ENCODE measurements around the gene ABCG2. TPM values are rescaled to one million over a fixed set of nuclear protein-coding genes. Genes with fewer than 3 reads are reported as not detected.
"Not testable (repeated sequence)": the region's sequence is repeated elsewhere in the genome, so short reads cannot be mapped to it uniquely, and the experiment has no call there.

Gene ABCG2
- total and polyA plus RNA-seq, 8 donors, result 0.25 to 17.8 (median 0.96) TPM; not detected in 2

GRCh38 chr4:88130003-88130402 lies 28.4 kb downstream of the ABCG2 start:
- no peaks in the 10 kb centered on the region for H3K9me3 ChIP-seq
- intact Hi-C loops (cut with DNase I; ENCODE audit: low total_unique reads), result no loop called here
- WGBS, 5 donors, result 93 to 96% (median 95%) methylated on average over 5 of the region's 5 CpGs
- H3K4me3 ChIP-seq, result no peak overlapping the region
- TF ChIP-seq EP300 (IDR thresholded peaks at IDR 0.05) (no peak), CTCF (IDR thresholded peaks at IDR 0.05) (no peak), POLR2A (IDR thresholded peaks at IDR 0.05) (no peak), POLR2AphosphoS5 (IDR thresholded peaks at IDR 0.05) (no peak)
- no peak overlapping the region for H3K27ac ChIP-seq
- no peak for DNase-seq
- H3K36me3 ChIP-seq, result no peaks in the 10 kb centered on the region
- H3K4me1 ChIP-seq, result no peaks in the 10 kb centered on the region
- H3K27me3 ChIP-seq, result no peaks in the 10 kb centered on the region

GRCh38 chr4:88122260-88122659 lies 36.2 kb downstream of the ABCG2 start:
- H3K27ac ChIP-seq; H3K4me3 ChIP-seq; intact Hi-C loops (cut with DNase I; ENCODE audit: low total_unique reads); DNase-seq; H3K4me1 ChIP-seq; H3K27me3 ChIP-seq: not testable (repeated sequence)
- 69 to 83% (median 74%) methylated on average over 3 to 5 of the region's 5 CpGs for WGBS, 5 donors
- H3K9me3 ChIP-seq, result peaks cover 8 to 19% (median 18%) of the 10 kb centered on the region in 4 donors
- H3K36me3 ChIP-seq, result peaks cover 0 to 11% (median 2%) of the 10 kb centered on the region in 4 donors

GRCh38 chr4:88119943-88120342 lies 38.5 kb downstream of the ABCG2 start:
- H3K9me3 ChIP-seq, result peaks cover 8 to 19% (median 18%) of the 10 kb centered on the region in 4 donors
- DNase-seq, result no peak
- no peaks in the 10 kb centered on the region for H3K4me1 ChIP-seq
- H3K27me3 ChIP-seq, result no peaks in the 10 kb centered on the region
- no peak overlapping the region for H3K4me3 ChIP-seq
- intact Hi-C loops (cut with DNase I; ENCODE audit: low total_unique reads), result no loop called here
- H3K27ac ChIP-seq, result no peak overlapping the region
- TF ChIP-seq POLR2AphosphoS5 (IDR thresholded peaks at IDR 0.05) (no peak), POLR2A (IDR thresholded peaks at IDR 0.05) (no peak), CTCF (IDR thresholded peaks at IDR 0.05) (no peak), EP300 (IDR thresholded peaks at IDR 0.05) (no peak)
- H3K36me3 ChIP-seq, result peaks cover 0 to 11% (median 2%) of the 10 kb centered on the region in 4 donors
- WGBS, 5 donors, result 76 to 88% (median 85%) methylated on average over 2 of the region's 2 CpGs

GRCh38 chr4:88115587-88115986 lies 42.9 kb downstream of the ABCG2 start:
- Histone ChIP-seq H3K4me1 (peaks cover 0 to 18% (median 3%) of the 10 kb centered on the region in 4 donors), H3K36me3 (peaks cover 0 to 11% (median 2%) of the 10 kb centered on the region in 4 donors), H3K4me3 (no peak overlapping the region), H3K27me3 (no peaks in the 10 kb centered on the region), H3K27ac (no peak overlapping the region), H3K9me3 (peaks cover 8 to 18% (median 18%) of the 10 kb centered on the region in 4 donors)
- no peak for DNase-seq
- WGBS, 5 donors, result 76 to 91% (median 78%) methylated on average over 5 of the region's 5 CpGs
- intact Hi-C loops (cut with DNase I; ENCODE audit: low total_unique reads), result no loop called here
- TF ChIP-seq POLR2AphosphoS5 (IDR thresholded peaks at IDR 0.05) (no peak), CTCF (IDR thresholded peaks at IDR 0.05) (no peak), POLR2A (IDR thresholded peaks at IDR 0.05) (no peak), EP300 (IDR thresholded peaks at IDR 0.05) (no peak)

- intact Hi-C loops (cut with DNase I; ENCODE audit: low total_unique reads), result no loop called here
- TF ChIP-seq POLR2A (IDR thresholded peaks at IDR 0.05), result no peak
- H3K9me3 ChIP-seq, result no peaks in the 10 kb centered on the region
- WGBS, 5 donors, result 89 to 94% (median 92%) methylated on average over 5 of the region's 5 CpGs
- H3K27ac ChIP-seq, result no peak overlapping the region
- H3K4me3 ChIP-seq, result no peak overlapping the region
- peaks cover 7 to 45% (median 14%) of the 10 kb centered on the region in 4 donors for H3K4me1 ChIP-seq
- DNase-seq, result no peak
- H3K36me3 ChIP-seq, result no peaks in the 10 kb centered on the region
- no peaks in the 10 kb centered on the region for H3K27me3 ChIP-seq
Observed at GRCh38 chr4:88112856-88113255, 45.6 kb downstream of the ABCG2 start.
